ENCODE results near the gene DLX5. TPM values are rescaled to one million over a fixed set of nuclear protein-coding genes. Genes with fewer than 3 reads are reported as not detected.

Gene DLX5
- total and polyA plus RNA-seq, 2 of the 4 experiments (the other 2 are of a cell fraction), result not detected

DNA sequence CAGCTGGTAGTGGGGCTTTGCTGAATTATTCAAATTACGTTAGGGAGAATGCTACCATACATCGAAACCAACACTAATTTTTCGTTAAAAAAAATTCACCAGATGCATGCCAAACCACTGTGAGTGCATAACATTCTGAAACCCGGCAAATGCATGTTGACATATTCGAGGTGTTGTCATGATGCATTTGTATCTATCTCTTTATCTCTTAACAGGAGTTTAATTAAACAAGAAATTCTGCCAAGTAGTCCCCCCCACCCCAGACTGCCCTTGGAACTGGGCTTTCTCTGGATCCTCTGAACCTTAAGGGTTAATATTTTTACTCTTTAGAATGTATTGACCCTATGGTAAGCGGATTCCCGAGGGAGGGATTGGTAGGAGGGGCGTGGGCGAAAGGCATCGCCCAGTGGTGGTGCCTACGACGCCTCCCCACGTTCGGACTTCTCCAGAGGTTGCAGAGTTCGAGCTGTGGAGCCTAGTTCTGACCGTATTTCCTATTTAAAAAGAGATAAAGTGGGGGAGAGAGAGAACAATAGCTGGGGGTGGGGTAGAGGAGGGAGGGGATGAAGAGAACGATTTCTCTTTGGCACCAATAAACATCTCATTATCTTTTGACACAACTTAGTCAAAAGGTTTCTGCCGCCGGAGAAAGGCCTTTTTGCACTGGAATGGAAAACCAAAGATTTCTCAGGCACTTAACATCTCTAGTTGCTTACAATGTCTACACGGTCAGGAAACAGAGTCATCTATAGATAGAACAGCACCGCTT is 12.1 kb downstream of the DLX5 start:
- no peak overlapping the region for H4K5ac ChIP-seq (ENCODE audit: low read depth, low read length)
- no peaks in the 10 kb centered on the region for H3K4me1 ChIP-seq (ENCODE audit: control insufficient read depth, insufficient read depth, low read length)
- no peak overlapping the region for H4K8ac ChIP-seq (ENCODE audit: low read depth in 2 of 2, low read length in 2 of 2)
- no peak for TF ChIP-seq CHD1 (IDR thresholded peaks at IDR 0.05; ENCODE audit: low read depth, low read length)
- TF ChIP-seq, protein P1, sequence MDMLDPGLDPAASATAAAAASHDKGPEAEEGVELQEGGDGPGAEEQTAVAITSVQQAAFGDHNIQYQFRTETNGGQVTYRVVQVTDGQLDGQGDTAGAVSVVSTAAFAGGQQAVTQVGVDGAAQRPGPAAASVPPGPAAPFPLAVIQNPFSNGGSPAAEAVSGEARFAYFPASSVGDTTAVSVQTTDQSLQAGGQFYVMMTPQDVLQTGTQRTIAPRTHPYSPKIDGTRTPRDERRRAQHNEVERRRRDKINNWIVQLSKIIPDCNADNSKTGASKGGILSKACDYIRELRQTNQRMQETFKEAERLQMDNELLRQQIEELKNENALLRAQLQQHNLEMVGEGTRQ (IDR thresholded peaks at IDR 0.05; ENCODE audit: low read depth, low read length), result no peak
- TF ChIP-seq, protein P2, sequence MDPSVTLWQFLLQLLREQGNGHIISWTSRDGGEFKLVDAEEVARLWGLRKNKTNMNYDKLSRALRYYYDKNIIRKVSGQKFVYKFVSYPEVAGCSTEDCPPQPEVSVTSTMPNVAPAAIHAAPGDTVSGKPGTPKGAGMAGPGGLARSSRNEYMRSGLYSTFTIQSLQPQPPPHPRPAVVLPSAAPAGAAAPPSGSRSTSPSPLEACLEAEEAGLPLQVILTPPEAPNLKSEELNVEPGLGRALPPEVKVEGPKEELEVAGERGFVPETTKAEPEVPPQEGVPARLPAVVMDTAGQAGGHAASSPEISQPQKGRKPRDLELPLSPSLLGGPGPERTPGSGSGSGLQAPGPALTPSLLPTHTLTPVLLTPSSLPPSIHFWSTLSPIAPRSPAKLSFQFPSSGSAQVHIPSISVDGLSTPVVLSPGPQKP (IDR thresholded peaks at IDR 0.05; ENCODE audit: borderline replicate concordance, low read depth, low read length), result no peak
- TF ChIP-seq RAD21 (IDR thresholded peaks at IDR 0.05; ENCODE audit: low read length), result no peak
- no peak for TF ChIP-seq CEBPB (IDR thresholded peaks at IDR 0.05; ENCODE audit: low read depth, low read length)
- no peak for TF ChIP-seq BHLHE40 (IDR thresholded peaks at IDR 0.05; ENCODE audit: low read depth, low read length)
- no peak for TF ChIP-seq NFE2L2 (IDR thresholded peaks at IDR 0.05; ENCODE audit: low read depth, low read length)
- TF ChIP-seq FOS (IDR thresholded peaks at IDR 0.05; ENCODE audit: low read depth, low read length), result no peak
- no peak for TF ChIP-seq MAZ (IDR thresholded peaks at IDR 0.05; ENCODE audit: borderline replicate concordance, low read depth, low read length)
- ATAC-seq (ENCODE audit: low read depth), result no peak
- 0% methylated on average over 1 of the region's 21 CpGs; no CpG with 5 or more reads in 1 of the 2 experiments for WGBS, 2 experiments (ENCODE audit: extremely low coverage in 2 of 2, insufficient read length in 1 of 2)
- no peak overlapping the region for H2BK20ac ChIP-seq (ENCODE audit: low read depth, low read length)
- no peak overlapping the region for H3K23ac ChIP-seq (ENCODE audit: low read depth, low read length)
- no peak overlapping the region for H3K56ac ChIP-seq (ENCODE audit: extremely low read depth, insufficient read depth, low read length)
- POLR2A ChIA-PET (ENCODE audit: unreplicated experiment), result no interaction called here
- H3K9me1 ChIP-seq (ENCODE audit: insufficient read depth, low read length), result no peaks in the 10 kb centered on the region
- H2AK9ac ChIP-seq (replicated peaks; ENCODE audit: low read depth, low read length, poor library complexity), result no peak overlapping the region
- in situ Hi-C loops (cut with MboI; ENCODE audit: low sequenced_read_pairs), result no loop called here
- H3K14ac ChIP-seq (replicated peaks; ENCODE audit: low read depth, low read length), result no peak overlapping the region
- H3K27ac ChIP-seq (ENCODE audit: insufficient read depth, low read length), result no peak overlapping the region
- BruUV-seq (replicated peaks), result no TSS peak
- H2AK5ac ChIP-seq (ENCODE audit: low read depth, low read length), result no peak overlapping the region
- no peak overlapping the region for H2BK5ac ChIP-seq (ENCODE audit: low read depth, low read length, poor library complexity, severe bottlenecking)
- no peaks in the 10 kb centered on the region for H3K36me3 ChIP-seq (ENCODE audit: control insufficient read depth, insufficient read depth, low read length)
- H2BK15ac ChIP-seq (ENCODE audit: low read depth, low read length), result no peak overlapping the region
- dilution Hi-C loops (cut with HindIII; ENCODE audit: low sequenced_read_pairs, unreplicated experiment), result no loop called here
- CTCF ChIA-PET, result no interaction called here
- H2BK120ac ChIP-seq (ENCODE audit: low read depth, low read length), result no peak overlapping the region
- no peaks in the 10 kb centered on the region for H4K20me1 ChIP-seq (ENCODE audit: insufficient read depth, low read length)
- H3K9ac ChIP-seq (ENCODE audit: low read depth, low read length), result no peak overlapping the region
- peaks cover 63% of the 10 kb centered on the region for H3K27me3 ChIP-seq (ENCODE audit: control insufficient read depth, insufficient read depth, low read length)
- DNase-seq, result no peak
- H3K79me1 ChIP-seq (ENCODE audit: low read depth in 1 of 2, low read length in 2 of 2), result no peaks in the 10 kb centered on the region
- H4K91ac ChIP-seq (ENCODE audit: insufficient read depth, low read depth, low read length), result no peak overlapping the region
- intact Hi-C loops (cut with micrococcal nuclease), result no loop called here
- H3K4ac ChIP-seq (ENCODE audit: low read depth, low read length), result no peak overlapping the region
- H3K18ac ChIP-seq (ENCODE audit: low read depth, low read length), result no peak overlapping the region
- H2AFZ ChIP-seq (replicated peaks; ENCODE audit: low read length, poor library complexity), result no peak overlapping the region
- H3K4me2 ChIP-seq (ENCODE audit: low read depth, low read length), result no peak overlapping the region
- 0 out of 2 replicates have a peak, but pooled peaks cover 3% of the 10 kb centered on the region for H3K9me3 ChIP-seq (ENCODE audit: control insufficient read depth, insufficient read depth, low read length)
- H3K4me3 ChIP-seq (ENCODE audit: insufficient read depth, low read depth, low read length), result no peak overlapping the region

Data from IMR-90 (cell line).